HepG2 (cell line): ENCODE measurements around the gene HSD11B1. TPM values are rescaled to one million over a fixed set of nuclear protein-coding genes. Genes with fewer than 3 reads are reported as not detected.

Source experiments
- ATAC-seq: fragments of 200-7000 bp; cut with Tn5 transposase; 3 replicates; pipeline ENCODE4 v1.9.1; 2020; ENCODE audit warnings: mild to moderate bottlenecking, moderate library complexity
- BruUV-seq: library from RNA; stranded (reverse); fragments of 400-500 nt; replicated peaks from 2 replicates; lab custom pipeline; 2021; lab: Mats Ljungman, UMichigan
- CTCF ChIA-PET: fragments of 300-600 bp; formaldehyde crosslinking; extraction: SDS; loops from one replicate; lab custom pipeline; 2021; ENCODE audit warnings: low total read pairs, inconsistent platforms, low intra/inter-chr PET ratio; lab: Yijun Ruan, JAX
- POLR2A ChIA-PET: fragments of 350-600 bp; sonication (Branson Sonifier 250); formaldehyde crosslinking; loops from one replicate; lab custom pipeline; 2020; ENCODE audit warnings: antibody characterized with exemption, inconsistent platforms; lab: Yijun Ruan, JAX
- DNase-seq: peaks from one replicate; pipeline ENCODE4 v3.0.0-alpha.2; 2015; ENCODE audit warnings: low spot score
- FAIRE-seq: peaks from 3 replicates; lab custom pipeline; 2011; peaks lifted over from hg19 to GRCh38; lab: Jason Lieb, UNC
- H2AFZ ChIP-seq: one replicate; pipeline ENCODE4 v1.6.1; 2011; ENCODE audit warnings: low read length, inconsistent platforms
- H3K27ac ChIP-seq: fragments of 300-600 bp; 3 replicates; pipeline ENCODE4 v1.8.0; 2011; ENCODE audit warnings: mixed run types, mild to moderate bottlenecking, mixed read lengths, low read length, inconsistent platforms; ENCODE audit not compliant: insufficient read depth; ENCODE audit errors: extremely low read length
- H3K27me3 ChIP-seq, 2 experiments: fragments of 200-600 bp in 1 of 2; 2 replicates in 1 of 2; 3 replicates in 1 of 2; pipeline versions ENCODE4 v1.6.0 to v1.8.0; 2011; ENCODE audit warnings: low read length in 2 of 2, mild to moderate bottlenecking in 2 of 2, moderate library complexity in 2 of 2, inconsistent platforms in 1 of 2; ENCODE audit not compliant: insufficient read depth in 2 of 2, control insufficient read depth in 1 of 2
- H3K36me3 ChIP-seq, 2 experiments: fragments of 200-600 bp in 1 of 2; replicated peaks in 1 of 2; 2 replicates in 1 of 2; 3 replicates in 1 of 2; pipeline versions ENCODE4 v1.5.1 to v1.8.0; 2011; ENCODE audit warnings: low read length in 2 of 2, inconsistent platforms in 1 of 2; ENCODE audit not compliant: insufficient read depth in 2 of 2, control insufficient read depth in 1 of 2
- H3K4me1 ChIP-seq: 2 replicates; pipeline ENCODE4 v1.5.1; 2012; ENCODE audit warnings: low read length, inconsistent platforms; ENCODE audit not compliant: insufficient read depth
- H3K4me2 ChIP-seq: 2 replicates; pipeline ENCODE4 v1.6.0; 2011; ENCODE audit warnings: low read depth, low read length, inconsistent platforms
- H3K4me3 ChIP-seq, 3 experiments: fragments of 200-600 bp in 1 of 3; sonication (generic), shearing (Covaris generic) in 1 of 3; replicated peaks in 1 of 3; 2 replicates each; pipeline ENCODE4 v1.5.1; 2011 to 2016; ENCODE audit warnings: low read length in 3 of 3, inconsistent platforms in 2 of 3, low read depth in 2 of 3, mild to moderate bottlenecking in 2 of 3, control low read depth in 1 of 3, mixed read lengths in 1 of 3; ENCODE audit not compliant: insufficient read depth in 1 of 3
- H3K79me2 ChIP-seq: one replicate; pipeline ENCODE4 v1.6.1; 2011; ENCODE audit warnings: low read length, inconsistent platforms; ENCODE audit not compliant: insufficient read depth
- H3K9ac ChIP-seq: 2 replicates; pipeline ENCODE4 v1.6.0; 2011; ENCODE audit warnings: mild to moderate bottlenecking, low read depth, low read length, inconsistent platforms; ENCODE audit not compliant: insufficient read depth
- H3K9me3 ChIP-seq: 2 replicates; pipeline ENCODE4 v1.5.1; 2012; ENCODE audit warnings: mild to moderate bottlenecking, low read length
- H4K20me1 ChIP-seq: 2 replicates; pipeline ENCODE4 v1.6.0; 2011; ENCODE audit warnings: inconsistent platforms, mild to moderate bottlenecking, low read length, moderate library complexity; ENCODE audit not compliant: insufficient read depth
- MEIS1 ChIP-seq: sonication (generic); formaldehyde crosslinking; IDR thresholded peaks from 2 replicates; pipeline ENCODE4 v1.9.0; 2021; ENCODE audit warnings: mild to moderate bottlenecking, missing genetic modification reagents, moderate library complexity, borderline replicate concordance
- RXRB ChIP-seq: IDR thresholded peaks from 2 replicates; pipeline ENCODE4 v1.6.1; 2016; ENCODE audit warnings: borderline replicate concordance, missing genetic modification reagents, missing compliant biosample characterization
- SMC3 ChIP-seq: IDR thresholded peaks from 2 replicates; pipeline ENCODE4 v1.6.1; 2011; ENCODE audit warnings: low read length, improper control_type of control experiment
- ZNF484 ChIP-seq: sonication (generic); formaldehyde crosslinking; IDR thresholded peaks from 2 replicates; pipeline ENCODE4 v1.5.1; 2020; ENCODE audit warnings: mild to moderate bottlenecking, low read depth, missing genetic modification reagents, borderline replicate concordance
- ZNF720 ChIP-seq: sonication (generic); formaldehyde crosslinking; IDR thresholded peaks from 2 replicates; pipeline ENCODE4 v1.4.0; 2020; ENCODE audit warnings: missing genetic modification reagents
- ZNF761 ChIP-seq: sonication (generic); formaldehyde crosslinking; conservative IDR thresholded peaks from 2 replicates; pipeline ENCODE4 v1.4.0; 2020; ENCODE audit warnings: mild to moderate bottlenecking, missing genetic modification reagents
- WGBS: methylation state at CpG from one replicate; pipeline ENCODE4 v1.1.6; 2017; ENCODE audit warnings: low lambda C conversion rate; 5-methylcytosine and 5-hydroxymethylcytosine counted together
- in situ Hi-C: cut with HindIII; loops from 2 replicates; pipeline ENCODE4 v1.10.0; 2017; ENCODE audit warnings: low pct_unique_long_range_greater_than_20kb; ENCODE audit not compliant: extremely low pct_ligation_motif_present
- intact Hi-C: fragments of 100-400 bp; cut with micrococcal nuclease; formaldehyde crosslinking; loops from one replicate; pipeline ENCODE4 v1.10.0; 2022; ENCODE audit not compliant: unreplicated experiment
- polyA plus RNA-seq, 8 experiments: library from polyadenylated mRNA; depleted of rRNA in 3 of 8; stranded (reverse) in 7 of 8; unstranded in 1 of 8; fragments of >200 nt; fragmentation: Illumina TruSeq in 4 of 8; extraction: Trizol in 4 of 8; gene quantifications; 2 replicates each; pipeline versions ENCODE4 v1.2.1 to v1.2.3, GENCODE V29; 2011 to 2016; ENCODE audit warnings: low read depth in 4 of 8, missing spikeins in 1 of 8, mixed read lengths in 1 of 8; ENCODE audit not compliant: insufficient read depth in 1 of 8
- total RNA-seq, 5 experiments: library from RNA; depleted of rRNA; stranded (reverse); fragments of >200 nt; fragmentation: Illumina TruSeq; extraction: Trizol; gene quantifications; 2 replicates each; pipeline ENCODE4 v1.2.3, GENCODE V29; 2016; ENCODE audit warnings: low read depth in 1 of 5
- TF ChIP-seq, protein P1 (sequence below): sonication (generic); formaldehyde crosslinking; IDR thresholded peaks from 2 replicates; pipeline ENCODE4 v1.5.1; 2020; ENCODE audit warnings: missing genetic modification reagents, mild to moderate bottlenecking, borderline replicate concordance
- TF ChIP-seq, protein P2 (sequence below): IDR thresholded peaks from 2 replicates; pipeline ENCODE4 v1.6.1; 2012; ENCODE audit warnings: low read length, improper control_type of control experiment

The HSD11B1 gene
- total and polyA plus RNA-seq, 2 of the 13 experiments (the other 11 are each of a cell fraction or from before 2014, with no cell fraction given), result not detected

DNA sequence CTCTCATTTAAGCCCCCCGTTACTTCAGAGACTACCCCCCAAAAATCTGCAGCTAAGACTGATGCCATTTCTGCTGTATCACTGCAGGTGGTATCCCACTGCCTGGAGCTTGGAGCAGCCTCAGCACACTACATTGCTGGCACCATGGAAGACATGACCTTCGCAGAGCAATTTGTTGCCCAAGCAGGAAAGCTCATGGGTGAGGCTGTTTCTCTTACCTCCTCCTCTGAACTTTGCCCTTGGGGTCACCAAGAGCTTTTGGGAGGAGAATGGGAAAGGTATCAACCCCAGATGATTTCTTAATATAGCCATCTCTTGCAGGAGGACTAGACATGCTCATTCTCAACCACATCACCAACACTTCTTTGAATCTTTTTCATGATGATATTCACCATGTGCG, 2.0 kb downstream of the HSD11B1 start:
- POLR2A ChIA-PET, result no interaction called here
- no peak overlapping the region for H2AFZ ChIP-seq
- CTCF ChIA-PET, result no interaction called here
- no peak for FAIRE-seq
- no peaks in the 10 kb centered on the region for H3K36me3 ChIP-seq
- H3K4me3 ChIP-seq, result no peak overlapping the region
- no peaks in the 10 kb centered on the region; a peak in 1 of 5 replicates for H3K27me3 ChIP-seq
- no peak for ATAC-seq
- no peaks in the 10 kb centered on the region for H4K20me1 ChIP-seq
- no peak for DNase-seq
- no peak overlapping the region for H3K9ac ChIP-seq
- in situ Hi-C loops (loop anchor here (25.0 kb wide), 1 partner anchor 594 kb away; no protein-coding TSS in a partner anchor), intact Hi-C loops (no loop called here)
- WGBS, result 23% methylated on average over 3 of the region's 3 CpGs
- no peaks in the 10 kb centered on the region for H3K79me2 ChIP-seq
- H3K4me2 ChIP-seq, result no peak overlapping the region
- H3K27ac ChIP-seq, result no peak overlapping the region
- no peaks in the 10 kb centered on the region for H3K9me3 ChIP-seq
- no peaks in the 10 kb centered on the region for H3K4me1 ChIP-seq
- TF ChIP-seq MEIS1 (CRISPR knock-in tag) (no peak), SMC3 (no peak), RXRB (CRISPR knock-in tag) (no peak), ZNF761 (no peak), ZNF484 (no peak), ZNF720 (no peak)
- TF ChIP-seq, protein P1, sequence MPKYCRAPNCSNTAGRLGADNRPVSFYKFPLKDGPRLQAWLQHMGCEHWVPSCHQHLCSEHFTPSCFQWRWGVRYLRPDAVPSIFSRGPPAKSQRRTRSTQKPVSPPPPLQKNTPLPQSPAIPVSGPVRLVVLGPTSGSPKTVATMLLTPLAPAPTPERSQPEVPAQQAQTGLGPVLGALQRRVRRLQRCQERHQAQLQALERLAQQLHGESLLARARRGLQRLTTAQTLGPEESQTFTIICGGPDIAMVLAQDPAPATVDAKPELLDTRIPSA, result no peak
- TF ChIP-seq, protein P2, sequence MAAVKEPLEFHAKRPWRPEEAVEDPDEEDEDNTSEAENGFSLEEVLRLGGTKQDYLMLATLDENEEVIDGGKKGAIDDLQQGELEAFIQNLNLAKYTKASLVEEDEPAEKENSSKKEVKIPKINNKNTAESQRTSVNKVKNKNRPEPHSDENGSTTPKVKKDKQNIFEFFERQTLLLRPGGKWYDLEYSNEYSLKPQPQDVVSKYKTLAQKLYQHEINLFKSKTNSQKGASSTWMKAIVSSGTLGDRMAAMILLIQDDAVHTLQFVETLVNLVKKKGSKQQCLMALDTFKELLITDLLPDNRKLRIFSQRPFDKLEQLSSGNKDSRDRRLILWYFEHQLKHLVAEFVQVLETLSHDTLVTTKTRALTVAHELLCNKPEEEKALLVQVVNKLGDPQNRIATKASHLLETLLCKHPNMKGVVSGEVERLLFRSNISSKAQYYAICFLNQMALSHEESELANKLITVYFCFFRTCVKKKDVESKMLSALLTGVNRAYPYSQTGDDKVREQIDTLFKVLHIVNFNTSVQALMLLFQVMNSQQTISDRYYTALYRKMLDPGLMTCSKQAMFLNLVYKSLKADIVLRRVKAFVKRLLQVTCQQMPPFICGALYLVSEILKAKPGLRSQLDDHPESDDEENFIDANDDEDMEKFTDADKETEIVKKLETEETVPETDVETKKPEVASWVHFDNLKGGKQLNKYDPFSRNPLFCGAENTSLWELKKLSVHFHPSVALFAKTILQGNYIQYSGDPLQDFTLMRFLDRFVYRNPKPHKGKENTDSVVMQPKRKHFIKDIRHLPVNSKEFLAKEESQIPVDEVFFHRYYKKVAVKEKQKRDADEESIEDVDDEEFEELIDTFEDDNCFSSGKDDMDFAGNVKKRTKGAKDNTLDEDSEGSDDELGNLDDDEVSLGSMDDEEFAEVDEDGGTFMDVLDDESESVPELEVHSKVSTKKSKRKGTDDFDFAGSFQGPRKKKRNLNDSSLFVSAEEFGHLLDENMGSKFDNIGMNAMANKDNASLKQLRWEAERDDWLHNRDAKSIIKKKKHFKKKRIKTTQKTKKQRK, result no peak
- TF ChIP-seq, all 625 proteins: peak for 0
- BruUV-seq, result no TSS peak
